Liver (tissue), 9 donors: ENCODE results near the gene TBC1D9. TPM values are rescaled to one million over a fixed set of nuclear protein-coding genes. Genes with fewer than 3 reads are reported as not detected.

Source experiments
- DNase-seq: peaks from one replicate; pipeline ENCODE4 v3.0.0-alpha.2; 2017; ENCODE audit warnings: low spot score
- H3K27ac ChIP-seq, 2 donors: one replicate each; pipeline ENCODE4 v1.7.0; 2013; ENCODE audit warnings: inconsistent platforms in 2 of 2, low read length in 2 of 2, control low read depth in 1 of 2, low read depth in 1 of 2, mild to moderate bottlenecking in 1 of 2
- H3K27me3 ChIP-seq, 4 donors: one replicate each; pipeline versions ENCODE4 v1.6.1 to v1.7.0; 2013; ENCODE audit warnings: low read length in 3 of 4, inconsistent platforms in 1 of 4, mild to moderate bottlenecking in 1 of 4, moderate library complexity in 1 of 4; ENCODE audit not compliant: control insufficient read depth in 4 of 4, insufficient read depth in 4 of 4
- H3K36me3 ChIP-seq, 4 donors: one replicate each; pipeline versions ENCODE4 v1.6.1 to v1.7.0; 2013; ENCODE audit warnings: low read length in 3 of 4, mild to moderate bottlenecking in 3 of 4, low read depth in 1 of 4, moderate library complexity in 1 of 4; ENCODE audit not compliant: control insufficient read depth in 4 of 4, insufficient read depth in 3 of 4
- H3K4me1 ChIP-seq, 4 donors: one replicate each; pipeline versions ENCODE4 v1.6.1 to v1.7.0; 2013; ENCODE audit warnings: low read length in 3 of 4, mild to moderate bottlenecking in 3 of 4, moderate library complexity in 1 of 4; ENCODE audit not compliant: control insufficient read depth in 4 of 4, insufficient read depth in 4 of 4
- H3K4me3 ChIP-seq, 3 donors: one replicate each; pipeline versions ENCODE4 v1.6.1 to v1.7.0; 2013; ENCODE audit warnings: low read length in 3 of 3, control low read depth in 1 of 3, low read depth in 1 of 3, mild to moderate bottlenecking in 1 of 3
- H3K9ac ChIP-seq, 2 donors: one replicate each; pipeline ENCODE4 v1.7.0; 2013; ENCODE audit warnings: low read length in 2 of 2, mild to moderate bottlenecking in 2 of 2, moderate library complexity in 2 of 2, control low read depth in 1 of 2, low read depth in 1 of 2
- H3K9me3 ChIP-seq, 4 donors: one replicate each; pipeline versions ENCODE4 v1.6.1 to v1.7.0; 2013; ENCODE audit warnings: low read length in 3 of 4; ENCODE audit not compliant: control insufficient read depth in 4 of 4
- CTCF ChIP-seq: fragments of 150-350 bp; IDR thresholded peaks from 2 replicates; pipeline ENCODE4 v1.5.1; 2017; ENCODE audit warnings: improper control_type of control experiment, low read depth, low read length; ENCODE audit not compliant: missing input control
- EGR1 ChIP-seq, 2 donors: IDR thresholded peaks; 2 replicates each; pipeline ENCODE4 v1.6.1; 2016 to 2018; ENCODE audit warnings: antibody characterized with exemption in 2 of 2, low read depth in 2 of 2
- FOXA1 ChIP-seq: IDR thresholded peaks from 2 replicates; pipeline ENCODE4 v1.6.1; 2016; ENCODE audit warnings: antibody characterized with exemption
- GABPA ChIP-seq, 2 donors: IDR thresholded peaks in 1 of 2; conservative IDR thresholded peaks in 1 of 2; 2 replicates each; pipeline ENCODE4 v1.6.1; 2016; ENCODE audit warnings: antibody characterized with exemption in 2 of 2, mild to moderate bottlenecking in 1 of 2, moderate library complexity in 1 of 2
- HNF4G ChIP-seq: IDR thresholded peaks from 2 replicates; pipeline ENCODE4 v1.6.1; 2016; ENCODE audit warnings: antibody characterized with exemption
- NR2F2 ChIP-seq: IDR thresholded peaks from 2 replicates; pipeline ENCODE4 v1.6.1; 2016; ENCODE audit warnings: antibody characterized with exemption
- RAD21 ChIP-seq, 2 donors: IDR thresholded peaks; 2 replicates each; pipeline ENCODE4 v1.6.1; 2016; ENCODE audit warnings: antibody characterized with exemption in 2 of 2, mild to moderate bottlenecking in 2 of 2
- REST ChIP-seq: IDR thresholded peaks from 2 replicates; pipeline ENCODE4 v1.6.1; 2016; ENCODE audit warnings: antibody characterized with exemption, mild to moderate bottlenecking
- RXRA ChIP-seq, 2 donors: IDR thresholded peaks; 2 replicates each; pipeline ENCODE4 v1.6.1; 2017 to 2018; ENCODE audit warnings: antibody characterized with exemption in 2 of 2, mild to moderate bottlenecking in 1 of 2
- TAF1 ChIP-seq: conservative IDR thresholded peaks from 2 replicates; pipeline ENCODE4 v1.6.1; 2016; ENCODE audit warnings: antibody characterized with exemption, mild to moderate bottlenecking
- YY1 ChIP-seq: IDR thresholded peaks from 2 replicates; pipeline ENCODE4 v1.6.1; 2016; ENCODE audit warnings: antibody characterized with exemption, mild to moderate bottlenecking
- WGBS: extraction: QIAGEN DNeasy Blood & Tissue Kit; methylation state at CpG from one replicate; pipeline ENCODE4 v1.1.7; 2013; 5-methylcytosine and 5-hydroxymethylcytosine counted together
- polyA plus RNA-seq, 2 donors: library from polyadenylated mRNA; stranded (reverse) in 1 of 2; unstranded in 1 of 2; fragments of 200-250 nt in 1 of 2; fragments of >200 nt in 1 of 2; fragmentation: Nextera tagmentation in 1 of 2; extraction: Ambion mirVana in 1 of 2; gene quantifications; one replicate each; pipeline versions ENCODE4 v1.2.1 to v1.2.3, GENCODE V29; 2013 to 2015
- total RNA-seq, 2 donors: library from RNA; depleted of rRNA; stranded (reverse); fragments of >200 nt; gene quantifications; one replicate each; pipeline ENCODE4 v1.2.3, GENCODE V29; 2014
- TF ChIP-seq, protein P1 (sequence below): IDR thresholded peaks from 2 replicates; pipeline ENCODE4 v1.6.1; 2016; ENCODE audit warnings: antibody characterized with exemption
- TF ChIP-seq, protein P2 (sequence below): IDR thresholded peaks from 2 replicates; pipeline ENCODE4 v1.6.1; 2016; ENCODE audit warnings: antibody characterized with exemption
- donor health status: healthy.
- donor health status: healthy.
- donor health status: healthy.
- donor health status: healthy.
- donor health status: healthy.

The TBC1D9 gene
- total and polyA plus RNA-seq, 4 donors, result 1.4 to 8.5 (median 6.3) TPM

DNA sequence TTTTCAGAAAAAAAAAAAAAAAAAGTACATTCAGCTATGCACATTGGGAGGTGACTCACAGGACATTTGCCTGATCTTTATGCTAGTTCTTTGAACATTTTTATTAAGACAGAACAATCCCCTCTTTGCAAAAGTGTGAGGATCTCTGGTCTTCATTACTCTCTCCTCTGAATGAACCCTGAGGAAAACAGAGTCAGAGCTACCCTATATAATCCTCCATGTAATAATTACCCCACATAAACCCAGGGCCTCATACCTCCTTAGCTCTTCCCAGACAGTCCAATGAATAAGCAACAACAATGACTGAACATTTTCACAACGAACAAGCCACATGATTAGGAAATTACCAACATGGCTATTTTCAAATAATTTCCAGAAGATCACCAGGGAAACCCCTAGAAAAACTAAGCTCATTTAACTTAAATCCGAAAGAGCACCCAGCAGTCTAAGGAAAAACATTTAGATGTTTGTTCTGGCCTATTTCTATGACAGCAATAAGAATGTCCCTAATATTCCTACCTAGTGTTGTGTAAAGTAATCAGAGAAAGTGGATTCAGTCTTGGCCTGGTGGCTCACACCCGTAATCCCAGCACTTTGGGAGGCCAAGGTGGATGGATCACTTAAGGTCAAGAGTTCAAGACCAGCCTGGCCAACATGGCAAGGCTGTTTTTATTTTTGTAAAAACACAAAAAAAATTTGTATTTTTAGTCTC lies 37.8 kb downstream of the TBC1D9 start:
- no peak for DNase-seq
- Histone ChIP-seq H3K9me3 (no peaks in the 10 kb centered on the region), H3K27me3 (no peaks in the 10 kb centered on the region), H3K36me3 (no peaks in the 10 kb centered on the region), H3K4me1 (peaks cover 0 to 6% (median 0%) of the 10 kb centered on the region in 4 donors), H3K27ac (peak overlapping the region in 1 of 2 donors; percentile 40), H3K9ac (no peak overlapping the region), H3K4me3 (no peak overlapping the region)
- 61% methylated on average over 3 of the region's 3 CpGs for WGBS
- TF ChIP-seq REST (no peak), YY1 (no peak), FOXA1 (no peak)

- Histone ChIP-seq H3K4me1 (peaks cover 0 to 6% (median 0%) of the 10 kb centered on the region in 4 donors), H3K36me3 (no peaks in the 10 kb centered on the region), H3K9me3 (no peaks in the 10 kb centered on the region), H3K9ac (no peak overlapping the region), H3K4me3 (no peak overlapping the region), H3K27ac (no peak overlapping the region), H3K27me3 (no peaks in the 10 kb centered on the region)
- DNase-seq, result no peak
- TF ChIP-seq, protein P1, sequence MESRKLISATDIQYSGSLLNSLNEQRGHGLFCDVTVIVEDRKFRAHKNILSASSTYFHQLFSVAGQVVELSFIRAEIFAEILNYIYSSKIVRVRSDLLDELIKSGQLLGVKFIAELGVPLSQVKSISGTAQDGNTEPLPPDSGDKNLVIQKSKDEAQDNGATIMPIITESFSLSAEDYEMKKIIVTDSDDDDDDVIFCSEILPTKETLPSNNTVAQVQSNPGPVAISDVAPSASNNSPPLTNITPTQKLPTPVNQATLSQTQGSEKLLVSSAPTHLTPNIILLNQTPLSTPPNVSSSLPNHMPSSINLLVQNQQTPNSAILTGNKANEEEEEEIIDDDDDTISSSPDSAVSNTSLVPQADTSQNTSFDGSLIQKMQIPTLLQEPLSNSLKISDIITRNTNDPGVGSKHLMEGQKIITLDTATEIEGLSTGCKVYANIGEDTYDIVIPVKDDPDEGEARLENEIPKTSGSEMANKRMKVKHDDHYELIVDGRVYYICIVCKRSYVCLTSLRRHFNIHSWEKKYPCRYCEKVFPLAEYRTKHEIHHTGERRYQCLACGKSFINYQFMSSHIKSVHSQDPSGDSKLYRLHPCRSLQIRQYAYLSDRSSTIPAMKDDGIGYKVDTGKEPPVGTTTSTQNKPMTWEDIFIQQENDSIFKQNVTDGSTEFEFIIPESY, result no peak
- TF ChIP-seq RXRA (IDR thresholded peaks at IDR 0.05), result no peak
- TF ChIP-seq RAD21 (IDR thresholded peaks at IDR 0.05), result no peak
- TF ChIP-seq GABPA (IDR thresholded peaks at IDR 0.05 in 1 of 2, conservative IDR thresholded peaks at IDR 0.05 in 1 of 2), result no peak
- TF ChIP-seq CTCF, result no peak
- no peak for TF ChIP-seq TAF1
- WGBS, result 83% methylated on average over 2 of the region's 2 CpGs
Measured at GRCh38 chr4:140717313-140717712, 38.9 kb downstream of the TBC1D9 start.

GRCh38 chr4:140715119-140715518 lies 41.1 kb downstream of the TBC1D9 start:
- H3K27ac ChIP-seq, result no peak overlapping the region
- H3K4me3 ChIP-seq, result no peak overlapping the region
- H3K36me3 ChIP-seq, result no peaks in the 10 kb centered on the region
- 87% methylated on average over 2 of the region's 2 CpGs for WGBS
- no peaks in the 10 kb centered on the region for H3K9me3 ChIP-seq
- no peaks in the 10 kb centered on the region for H3K4me1 ChIP-seq
- no peaks in the 10 kb centered on the region for H3K27me3 ChIP-seq
- H3K9ac ChIP-seq, result no peak overlapping the region
- no peak for DNase-seq
- TF ChIP-seq RAD21 (IDR thresholded peaks at IDR 0.05) (no peak), HNF4G (no peak), NR2F2 (no peak), EGR1 (IDR thresholded peaks at IDR 0.05; ENCODE audit: low read depth in 2 of 2) (no peak), GABPA (IDR thresholded peaks at IDR 0.05 in 1 of 2, conservative IDR thresholded peaks at IDR 0.05 in 1 of 2) (no peak), RXRA (IDR thresholded peaks at IDR 0.05) (no peak), FOXA1 (no peak), YY1 (no peak), REST (no peak), TAF1 (no peak)
- TF ChIP-seq, protein P2, sequence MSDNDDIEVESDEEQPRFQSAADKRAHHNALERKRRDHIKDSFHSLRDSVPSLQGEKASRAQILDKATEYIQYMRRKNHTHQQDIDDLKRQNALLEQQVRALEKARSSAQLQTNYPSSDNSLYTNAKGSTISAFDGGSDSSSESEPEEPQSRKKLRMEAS, result no peak
